ENCODE data around the gene GALNT8.

GALNT8 gene

DNA sequence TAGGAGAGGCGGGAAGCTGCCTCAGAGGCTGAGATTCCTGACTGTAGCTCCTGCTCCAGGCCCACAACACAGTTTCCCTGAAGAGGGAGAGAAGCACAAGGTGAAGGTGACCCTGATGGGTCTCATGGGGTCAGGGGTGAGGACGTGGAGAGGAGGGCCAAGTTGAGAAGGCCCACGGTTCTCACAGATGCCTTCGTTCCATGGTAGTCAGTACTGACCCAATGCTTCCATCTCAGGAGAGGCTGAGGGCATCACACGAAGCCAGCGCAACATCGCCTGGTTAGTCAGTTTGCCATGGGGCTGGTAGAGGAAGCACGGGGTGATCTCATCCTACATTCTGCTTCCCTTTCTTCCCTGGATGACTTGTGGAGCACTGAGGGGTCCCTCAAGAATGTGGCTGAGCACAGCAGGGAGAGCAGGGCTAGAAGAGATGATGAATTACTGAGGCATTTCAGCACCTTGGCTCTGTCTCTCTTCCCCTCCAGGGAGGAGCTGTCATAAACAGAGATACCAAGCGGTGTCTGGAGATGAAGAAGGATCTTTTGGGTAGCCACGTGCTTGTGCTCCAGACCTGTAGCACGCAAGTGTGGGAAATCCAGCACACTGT, 51.9 kb downstream of the GALNT8 start:
- no peak overlapping the region for H3K4me3 ChIP-seq (ENCODE audit: low read depth, low read length)
- TF ChIP-seq, protein P1, sequence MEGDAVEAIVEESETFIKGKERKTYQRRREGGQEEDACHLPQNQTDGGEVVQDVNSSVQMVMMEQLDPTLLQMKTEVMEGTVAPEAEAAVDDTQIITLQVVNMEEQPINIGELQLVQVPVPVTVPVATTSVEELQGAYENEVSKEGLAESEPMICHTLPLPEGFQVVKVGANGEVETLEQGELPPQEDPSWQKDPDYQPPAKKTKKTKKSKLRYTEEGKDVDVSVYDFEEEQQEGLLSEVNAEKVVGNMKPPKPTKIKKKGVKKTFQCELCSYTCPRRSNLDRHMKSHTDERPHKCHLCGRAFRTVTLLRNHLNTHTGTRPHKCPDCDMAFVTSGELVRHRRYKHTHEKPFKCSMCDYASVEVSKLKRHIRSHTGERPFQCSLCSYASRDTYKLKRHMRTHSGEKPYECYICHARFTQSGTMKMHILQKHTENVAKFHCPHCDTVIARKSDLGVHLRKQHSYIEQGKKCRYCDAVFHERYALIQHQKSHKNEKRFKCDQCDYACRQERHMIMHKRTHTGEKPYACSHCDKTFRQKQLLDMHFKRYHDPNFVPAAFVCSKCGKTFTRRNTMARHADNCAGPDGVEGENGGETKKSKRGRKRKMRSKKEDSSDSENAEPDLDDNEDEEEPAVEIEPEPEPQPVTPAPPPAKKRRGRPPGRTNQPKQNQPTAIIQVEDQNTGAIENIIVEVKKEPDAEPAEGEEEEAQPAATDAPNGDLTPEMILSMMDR (IDR thresholded peaks at IDR 0.05; ENCODE audit: low read depth, low read length), result no peak
- DNase-seq (ENCODE audit: low read depth, low spot score), result no peak
- in situ Hi-C loops (cut with HindIII; ENCODE audit: low sequenced_read_pairs), result no loop called here

DNA sequence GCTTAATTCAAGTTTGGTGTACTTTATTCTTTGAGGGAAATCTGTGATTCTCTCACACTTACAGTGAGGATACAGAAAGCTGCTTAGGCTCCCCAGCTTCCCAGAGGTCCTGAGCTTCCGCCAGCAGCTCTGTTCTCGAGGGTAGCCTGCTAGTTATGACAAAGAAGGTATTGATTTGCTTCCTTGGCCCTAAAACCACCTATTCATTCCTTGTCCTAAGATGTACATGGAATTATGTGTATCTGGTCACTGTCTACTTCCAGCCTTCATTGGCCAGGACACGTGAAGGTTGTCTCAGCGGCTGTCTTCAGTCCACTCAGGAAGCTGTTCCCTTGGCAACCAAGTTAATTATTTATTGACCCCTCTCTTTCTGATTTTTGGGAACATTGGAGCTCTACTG, 55.7 kb downstream of the GALNT8 start:
- TF ChIP-seq, protein P1 (IDR thresholded peaks at IDR 0.05; ENCODE audit: low read depth, low read length), result no peak
- H3K4me3 ChIP-seq (ENCODE audit: low read depth, low read length), result no peak overlapping the region
- DNase-seq (ENCODE audit: low read depth, low spot score), result no peak
- in situ Hi-C loops (cut with HindIII; ENCODE audit: low sequenced_read_pairs), result no loop called here

DNA sequence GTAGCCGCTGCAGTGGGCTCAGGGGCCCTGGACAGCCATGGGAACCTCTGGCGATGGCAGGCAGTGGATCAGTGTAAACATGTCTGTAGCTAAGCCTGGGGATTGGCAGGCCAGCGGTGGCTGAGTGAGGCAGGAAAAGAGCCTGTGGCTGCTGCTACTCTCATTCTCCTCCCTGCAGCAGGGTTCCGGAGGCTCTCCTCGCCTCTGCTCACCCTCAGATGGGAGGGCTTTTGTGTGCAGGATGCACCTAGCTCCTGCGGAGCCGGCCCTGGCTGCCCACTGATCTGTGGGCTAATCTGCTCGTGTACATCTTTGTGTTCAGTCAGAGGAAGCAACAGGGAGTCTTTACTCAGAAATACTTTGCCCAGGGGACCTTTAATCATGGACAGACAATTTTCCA, 59.5 kb downstream of the GALNT8 start:
- TF ChIP-seq, protein P1 (IDR thresholded peaks at IDR 0.05; ENCODE audit: low read depth, low read length), result no peak
- H3K4me3 ChIP-seq (ENCODE audit: low read depth, low read length), result no peak overlapping the region
- DNase-seq (ENCODE audit: low read depth, low spot score), result no peak
- in situ Hi-C loops (cut with HindIII; ENCODE audit: low sequenced_read_pairs), result no loop called here

DNA sequence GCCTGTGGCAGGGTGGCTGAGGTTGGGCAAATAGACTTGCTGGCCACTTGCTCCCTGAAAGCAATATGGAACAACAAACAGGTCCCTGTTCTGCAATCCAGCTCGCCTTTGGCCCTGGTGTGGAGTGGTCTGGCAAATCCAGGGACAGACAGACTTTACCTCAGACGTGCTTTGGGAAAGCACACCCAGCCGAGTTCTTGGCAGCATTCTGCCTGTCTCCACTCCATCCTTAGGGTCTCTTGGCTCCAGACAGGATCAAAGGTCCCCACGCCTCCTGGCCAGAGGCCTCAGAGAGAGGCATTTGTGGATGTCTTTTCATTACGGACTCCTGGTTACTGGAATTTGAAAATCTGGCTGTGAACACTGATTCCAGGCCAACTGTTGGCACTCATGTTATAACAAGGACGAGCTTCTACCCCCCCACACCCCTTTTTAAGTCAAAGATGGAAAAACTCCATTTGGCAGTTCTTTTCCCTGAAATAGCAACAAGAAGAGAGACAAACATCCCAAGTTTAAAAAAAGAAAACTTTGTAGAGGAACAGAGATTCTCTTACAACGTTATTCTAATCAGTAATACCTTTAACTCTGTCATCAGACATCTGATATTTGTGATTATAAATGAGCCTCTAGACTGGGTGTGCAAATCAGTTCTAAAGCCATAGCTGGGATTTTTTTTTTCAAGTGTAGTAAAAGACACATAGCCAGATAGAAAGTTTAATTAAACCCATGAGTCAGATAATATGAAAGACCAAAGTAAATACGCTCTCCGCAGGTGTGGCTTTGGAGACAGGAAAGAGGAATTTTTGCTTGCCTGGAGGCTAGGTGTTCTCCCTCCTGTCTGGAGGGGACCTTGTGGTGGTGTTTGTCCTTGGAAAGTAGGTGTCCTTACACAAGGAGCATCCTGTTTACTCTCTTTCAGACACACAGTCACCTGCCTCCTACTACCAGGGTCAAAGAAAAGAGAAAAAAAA, 60.7 kb downstream of the GALNT8 start:
- in situ Hi-C loops (cut with HindIII; ENCODE audit: low sequenced_read_pairs), result no loop called here
- H3K4me3 ChIP-seq (ENCODE audit: low read depth, low read length), result no peak overlapping the region
- TF ChIP-seq, protein P1 (IDR thresholded peaks at IDR 0.05; ENCODE audit: low read depth, low read length), result no peak
- no peak for DNase-seq (ENCODE audit: low read depth, low spot score)

DNA sequence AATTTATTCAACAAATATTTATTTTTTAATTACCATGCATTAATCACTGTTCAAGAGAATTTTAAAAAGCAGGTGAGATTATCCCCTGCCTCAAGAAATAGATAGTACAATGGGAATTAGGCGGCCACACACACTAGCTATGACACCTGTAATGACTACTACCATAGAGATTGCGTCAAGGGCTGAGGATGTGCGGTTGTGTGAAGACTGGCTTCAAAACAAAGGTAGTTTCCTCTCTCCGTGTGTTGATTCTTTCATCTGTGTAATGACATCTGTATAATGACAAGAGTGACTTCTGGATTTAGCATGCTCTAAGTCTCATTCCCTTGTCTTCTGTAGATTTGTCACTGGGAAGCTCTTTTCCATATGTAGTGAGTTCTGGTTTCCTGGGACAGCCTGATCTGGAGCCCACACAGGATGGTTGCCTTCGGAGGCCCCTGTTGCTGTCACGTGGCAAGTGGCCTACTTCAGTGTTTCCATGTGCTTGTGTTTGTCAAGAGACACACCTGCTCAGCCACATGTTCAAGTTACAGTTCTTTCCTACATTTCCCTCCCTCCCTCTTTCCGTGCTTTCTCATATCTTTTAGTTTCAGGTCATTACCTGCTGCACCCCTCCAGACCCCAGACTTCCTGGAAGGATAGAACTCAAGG, 64.3 kb downstream of the GALNT8 start:
- in situ Hi-C loops (cut with HindIII; ENCODE audit: low sequenced_read_pairs), result no loop called here
- TF ChIP-seq, protein P1 (IDR thresholded peaks at IDR 0.05; ENCODE audit: low read depth, low read length), result no peak
- DNase-seq (ENCODE audit: low read depth, low spot score), result no peak
- no peak overlapping the region for H3K4me3 ChIP-seq (ENCODE audit: low read depth, low read length)

DNA sequence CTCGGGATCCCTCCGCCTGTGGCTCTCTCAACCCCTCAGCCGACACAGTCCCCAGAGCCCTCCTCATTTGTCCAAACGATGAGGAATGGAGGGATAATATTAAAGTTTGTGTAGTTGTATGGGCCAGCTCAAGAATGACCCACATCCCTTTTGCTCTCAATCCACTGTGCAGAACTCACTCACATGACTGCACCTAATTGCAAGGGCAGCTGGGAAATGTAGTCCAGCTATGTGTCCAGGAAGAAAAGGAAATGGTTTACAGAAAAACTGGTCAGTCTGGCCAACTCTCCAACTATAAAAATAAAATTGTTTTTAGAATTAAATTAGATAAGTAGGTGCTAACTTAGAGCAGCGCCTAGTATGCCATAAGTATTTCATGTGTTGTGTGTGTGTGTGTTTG, 66.6 kb downstream of the GALNT8 start:
- no peak overlapping the region for H3K4me3 ChIP-seq (ENCODE audit: low read depth, low read length)
- TF ChIP-seq, protein P1 (IDR thresholded peaks at IDR 0.05; ENCODE audit: low read depth, low read length), result no peak
- in situ Hi-C loops (cut with HindIII; ENCODE audit: low sequenced_read_pairs), result no loop called here
- no peak for DNase-seq (ENCODE audit: low read depth, low spot score)

Data from astrocyte of the spinal cord (primary cell).